GM12878 (cell line): Measurements from ENCODE around the gene MAP2K1. TPM values are rescaled to one million over a fixed set of nuclear protein-coding genes. Genes with fewer than 3 reads are reported as not detected.

ENCODE experiments used
- DPF2 ChIP-seq: fragments of 450-650 bp; IDR thresholded peaks from 2 replicates; pipeline ENCODE4 v1.6.1; 2017; ENCODE audit warnings: mild to moderate bottlenecking
- ESRRA ChIP-seq: IDR thresholded peaks from 2 replicates; pipeline ENCODE4 v1.6.1; 2012; ENCODE audit warnings: mild to moderate bottlenecking, low read length, improper control_type of control experiment
- HDAC2 ChIP-seq: fragments of 200-600 bp; sonication (generic); IDR thresholded peaks from 2 replicates; pipeline ENCODE4 v1.6.1; 2017
- MTA3 ChIP-seq: IDR thresholded peaks from 2 replicates; pipeline ENCODE4 v1.6.1; 2012; ENCODE audit warnings: low read length, inconsistent platforms, borderline replicate concordance
- NFXL1 ChIP-seq: fragments of 450-650 bp; IDR thresholded peaks from 2 replicates; pipeline ENCODE4 v1.6.1; 2017; ENCODE audit warnings: antibody characterized with exemption, mild to moderate bottlenecking, borderline replicate concordance
- NR2C2 ChIP-seq: IDR thresholded peaks from 2 replicates; pipeline ENCODE4 v1.6.1; 2011; ENCODE audit warnings: borderline replicate concordance, low read depth; ENCODE audit not compliant: control insufficient read depth, insufficient read length
- SUPT20H ChIP-seq: IDR thresholded peaks from 2 replicates; pipeline ENCODE4 v1.6.1; 2011; ENCODE audit warnings: low read depth, mild to moderate bottlenecking, low read length, moderate library complexity, borderline replicate concordance; ENCODE audit not compliant: control insufficient read depth
- TAF1 ChIP-seq: IDR thresholded peaks from 2 replicates; pipeline ENCODE4 v1.6.1; 2011; ENCODE audit warnings: mild to moderate bottlenecking, low read depth, low read length, borderline replicate concordance
- WRNIP1 ChIP-seq: IDR thresholded peaks from 2 replicates; pipeline ENCODE4 v1.6.1; 2011; ENCODE audit warnings: low read depth, low read length, improper control_type of control experiment, borderline replicate concordance
- ZNF24 ChIP-seq: fragments of 450-650 bp; IDR thresholded peaks from 2 replicates; pipeline ENCODE4 v1.6.1; 2017; ENCODE audit warnings: antibody characterized with exemption, mild to moderate bottlenecking
- polyA plus RNA-seq, 11 experiments: library from polyadenylated mRNA; depleted of rRNA in 4 of 11; unstranded in 6 of 11; stranded (reverse) in 5 of 11; fragments of >200 nt; fragmentation: Nextera tagmentation in 4 of 11; fragmentation: Illumina TruSeq in 1 of 11; extraction: Ambion mirVana in 4 of 11; extraction: Trizol in 1 of 11; gene quantifications; 1 replicate in 1 of 11; 2 replicates in 10 of 11; pipeline versions ENCODE4 v1.2.1 to v1.2.3, GENCODE V29; 2011 to 2016; ENCODE audit warnings: inconsistent platforms in 2 of 11, missing spikeins in 2 of 11, low read depth in 1 of 11
- total RNA-seq, 4 experiments: library from RNA; depleted of rRNA in 3 of 4; stranded (reverse); fragments of >200 nt in 3 of 4; fragmentation: Illumina TruSeq in 1 of 4; extraction: Trizol in 1 of 4; gene quantifications; 2 replicates each; pipeline versions ENCODE4 v1.2.1 to v1.2.3, GENCODE V29; 2013 to 2021
- TF ChIP-seq, protein P1 (sequence below): fragments of 450-650 bp; formaldehyde crosslinking; IDR thresholded peaks from 2 replicates; pipeline ENCODE4 v1.4.0; 2020; ENCODE audit warnings: mild to moderate bottlenecking, moderate library complexity
- TF ChIP-seq, protein P2 (sequence below): fragments of 450-650 bp; IDR thresholded peaks from 2 replicates; pipeline ENCODE4 v1.6.1; 2017; ENCODE audit warnings: borderline replicate concordance
- TF ChIP-seq, protein P3 (sequence below): IDR thresholded peaks from 2 replicates; pipeline ENCODE4 v1.6.1; 2012; ENCODE audit warnings: improper control_type of control experiment, low read depth, low read length; ENCODE audit not compliant: insufficient replicate concordance
- TF ChIP-seq, protein P4 (sequence below): IDR thresholded peaks from 2 replicates; pipeline ENCODE4 v1.6.1; 2012; ENCODE audit warnings: low read depth, low read length, improper control_type of control experiment
- TF ChIP-seq, protein P5 (sequence below): IDR thresholded peaks from 2 replicates; pipeline ENCODE4 v1.6.1; 2011; ENCODE audit warnings: low read depth, mild to moderate bottlenecking, low read length, moderate library complexity, borderline replicate concordance; ENCODE audit errors: extremely low read depth
- TF ChIP-seq, protein P6 (sequence below): IDR thresholded peaks from 2 replicates; pipeline ENCODE4 v1.6.1; 2011; ENCODE audit warnings: low read depth, low read length, improper control_type of control experiment, borderline replicate concordance

MAP2K1 gene
- total and polyA plus RNA-seq, 10 of the 15 experiments (the other 5 are each of a cell fraction or from before 2014, with no cell fraction given), result 11.2 to 112 (median 56.6) TPM

DNA sequence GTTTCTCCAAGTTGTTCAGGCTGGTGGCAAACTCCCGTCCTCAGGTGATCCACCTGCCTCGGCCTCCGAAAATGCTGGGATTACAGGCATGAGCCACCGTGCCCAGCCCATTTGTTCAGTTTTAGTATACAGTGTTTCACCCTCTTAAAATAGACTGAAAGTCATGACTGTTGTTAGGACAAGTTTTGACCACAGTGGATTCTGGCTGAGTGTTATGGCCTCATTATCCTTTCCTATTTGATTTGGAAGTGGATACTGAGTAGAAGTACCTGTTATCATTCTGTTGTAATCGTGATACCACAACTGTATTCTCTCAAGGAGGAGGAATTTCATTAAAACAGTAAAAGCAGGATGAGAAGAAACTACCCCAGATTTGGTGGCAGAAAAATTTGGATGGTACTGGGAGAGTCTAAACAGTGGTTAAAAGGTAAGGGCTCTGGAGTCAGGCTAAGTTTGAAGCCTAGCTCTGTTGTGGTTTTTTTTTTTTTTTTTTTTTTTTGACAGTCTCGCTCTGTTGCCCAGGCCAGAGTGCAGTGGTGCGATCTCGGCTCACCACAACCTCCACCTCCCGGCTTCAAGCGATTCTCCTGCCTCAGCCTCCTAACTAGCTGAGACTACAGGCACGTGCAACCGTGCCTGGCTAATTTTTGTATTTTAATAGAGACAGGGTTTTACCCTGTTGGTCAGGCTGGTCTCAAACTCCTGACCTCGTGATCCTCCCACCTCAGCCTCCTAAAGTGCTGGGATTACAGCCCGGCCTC, 2.6 kb downstream of the MAP2K1 start (continued):
- TF ChIP-seq, protein P1, sequence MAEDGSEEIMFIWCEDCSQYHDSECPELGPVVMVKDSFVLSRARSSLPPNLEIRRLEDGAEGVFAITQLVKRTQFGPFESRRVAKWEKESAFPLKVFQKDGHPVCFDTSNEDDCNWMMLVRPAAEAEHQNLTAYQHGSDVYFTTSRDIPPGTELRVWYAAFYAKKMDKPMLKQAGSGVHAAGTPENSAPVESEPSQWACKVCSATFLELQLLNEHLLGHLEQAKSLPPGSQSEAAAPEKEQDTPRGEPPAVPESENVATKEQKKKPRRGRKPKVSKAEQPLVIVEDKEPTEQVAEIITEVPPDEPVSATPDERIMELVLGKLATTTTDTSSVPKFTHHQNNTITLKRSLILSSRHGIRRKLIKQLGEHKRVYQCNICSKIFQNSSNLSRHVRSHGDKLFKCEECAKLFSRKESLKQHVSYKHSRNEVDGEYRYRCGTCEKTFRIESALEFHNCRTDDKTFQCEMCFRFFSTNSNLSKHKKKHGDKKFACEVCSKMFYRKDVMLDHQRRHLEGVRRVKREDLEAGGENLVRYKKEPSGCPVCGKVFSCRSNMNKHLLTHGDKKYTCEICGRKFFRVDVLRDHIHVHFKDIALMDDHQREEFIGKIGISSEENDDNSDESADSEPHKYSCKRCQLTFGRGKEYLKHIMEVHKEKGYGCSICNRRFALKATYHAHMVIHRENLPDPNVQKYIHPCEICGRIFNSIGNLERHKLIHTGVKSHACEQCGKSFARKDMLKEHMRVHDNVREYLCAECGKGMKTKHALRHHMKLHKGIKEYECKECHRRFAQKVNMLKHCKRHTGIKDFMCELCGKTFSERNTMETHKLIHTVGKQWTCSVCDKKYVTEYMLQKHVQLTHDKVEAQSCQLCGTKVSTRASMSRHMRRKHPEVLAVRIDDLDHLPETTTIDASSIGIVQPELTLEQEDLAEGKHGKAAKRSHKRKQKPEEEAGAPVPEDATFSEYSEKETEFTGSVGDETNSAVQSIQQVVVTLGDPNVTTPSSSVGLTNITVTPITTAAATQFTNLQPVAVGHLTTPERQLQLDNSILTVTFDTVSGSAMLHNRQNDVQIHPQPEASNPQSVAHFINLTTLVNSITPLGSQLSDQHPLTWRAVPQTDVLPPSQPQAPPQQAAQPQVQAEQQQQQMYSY, result no peak
- no peak for TF ChIP-seq HDAC2
- no peak for TF ChIP-seq NFXL1
- TF ChIP-seq, protein P2, sequence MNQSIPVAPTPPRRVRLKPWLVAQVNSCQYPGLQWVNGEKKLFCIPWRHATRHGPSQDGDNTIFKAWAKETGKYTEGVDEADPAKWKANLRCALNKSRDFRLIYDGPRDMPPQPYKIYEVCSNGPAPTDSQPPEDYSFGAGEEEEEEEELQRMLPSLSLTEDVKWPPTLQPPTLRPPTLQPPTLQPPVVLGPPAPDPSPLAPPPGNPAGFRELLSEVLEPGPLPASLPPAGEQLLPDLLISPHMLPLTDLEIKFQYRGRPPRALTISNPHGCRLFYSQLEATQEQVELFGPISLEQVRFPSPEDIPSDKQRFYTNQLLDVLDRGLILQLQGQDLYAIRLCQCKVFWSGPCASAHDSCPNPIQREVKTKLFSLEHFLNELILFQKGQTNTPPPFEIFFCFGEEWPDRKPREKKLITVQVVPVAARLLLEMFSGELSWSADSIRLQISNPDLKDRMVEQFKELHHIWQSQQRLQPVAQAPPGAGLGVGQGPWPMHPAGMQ, result no peak
- TF ChIP-seq, protein P3, sequence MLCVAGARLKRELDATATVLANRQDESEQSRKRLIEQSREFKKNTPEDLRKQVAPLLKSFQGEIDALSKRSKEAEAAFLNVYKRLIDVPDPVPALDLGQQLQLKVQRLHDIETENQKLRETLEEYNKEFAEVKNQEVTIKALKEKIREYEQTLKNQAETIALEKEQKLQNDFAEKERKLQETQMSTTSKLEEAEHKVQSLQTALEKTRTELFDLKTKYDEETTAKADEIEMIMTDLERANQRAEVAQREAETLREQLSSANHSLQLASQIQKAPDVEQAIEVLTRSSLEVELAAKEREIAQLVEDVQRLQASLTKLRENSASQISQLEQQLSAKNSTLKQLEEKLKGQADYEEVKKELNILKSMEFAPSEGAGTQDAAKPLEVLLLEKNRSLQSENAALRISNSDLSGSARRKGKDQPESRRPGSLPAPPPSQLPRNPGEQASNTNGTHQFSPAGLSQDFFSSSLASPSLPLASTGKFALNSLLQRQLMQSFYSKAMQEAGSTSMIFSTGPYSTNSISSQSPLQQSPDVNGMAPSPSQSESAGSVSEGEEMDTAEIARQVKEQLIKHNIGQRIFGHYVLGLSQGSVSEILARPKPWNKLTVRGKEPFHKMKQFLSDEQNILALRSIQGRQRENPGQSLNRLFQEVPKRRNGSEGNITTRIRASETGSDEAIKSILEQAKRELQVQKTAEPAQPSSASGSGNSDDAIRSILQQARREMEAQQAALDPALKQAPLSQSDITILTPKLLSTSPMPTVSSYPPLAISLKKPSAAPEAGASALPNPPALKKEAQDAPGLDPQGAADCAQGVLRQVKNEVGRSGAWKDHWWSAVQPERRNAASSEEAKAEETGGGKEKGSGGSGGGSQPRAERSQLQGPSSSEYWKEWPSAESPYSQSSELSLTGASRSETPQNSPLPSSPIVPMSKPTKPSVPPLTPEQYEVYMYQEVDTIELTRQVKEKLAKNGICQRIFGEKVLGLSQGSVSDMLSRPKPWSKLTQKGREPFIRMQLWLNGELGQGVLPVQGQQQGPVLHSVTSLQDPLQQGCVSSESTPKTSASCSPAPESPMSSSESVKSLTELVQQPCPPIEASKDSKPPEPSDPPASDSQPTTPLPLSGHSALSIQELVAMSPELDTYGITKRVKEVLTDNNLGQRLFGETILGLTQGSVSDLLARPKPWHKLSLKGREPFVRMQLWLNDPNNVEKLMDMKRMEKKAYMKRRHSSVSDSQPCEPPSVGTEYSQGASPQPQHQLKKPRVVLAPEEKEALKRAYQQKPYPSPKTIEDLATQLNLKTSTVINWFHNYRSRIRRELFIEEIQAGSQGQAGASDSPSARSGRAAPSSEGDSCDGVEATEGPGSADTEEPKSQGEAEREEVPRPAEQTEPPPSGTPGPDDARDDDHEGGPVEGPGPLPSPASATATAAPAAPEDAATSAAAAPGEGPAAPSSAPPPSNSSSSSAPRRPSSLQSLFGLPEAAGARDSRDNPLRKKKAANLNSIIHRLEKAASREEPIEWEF, result no peak
- no peak for TF ChIP-seq SUPT20H
- TF ChIP-seq WRNIP1, result no peak
- TF ChIP-seq, protein P4, sequence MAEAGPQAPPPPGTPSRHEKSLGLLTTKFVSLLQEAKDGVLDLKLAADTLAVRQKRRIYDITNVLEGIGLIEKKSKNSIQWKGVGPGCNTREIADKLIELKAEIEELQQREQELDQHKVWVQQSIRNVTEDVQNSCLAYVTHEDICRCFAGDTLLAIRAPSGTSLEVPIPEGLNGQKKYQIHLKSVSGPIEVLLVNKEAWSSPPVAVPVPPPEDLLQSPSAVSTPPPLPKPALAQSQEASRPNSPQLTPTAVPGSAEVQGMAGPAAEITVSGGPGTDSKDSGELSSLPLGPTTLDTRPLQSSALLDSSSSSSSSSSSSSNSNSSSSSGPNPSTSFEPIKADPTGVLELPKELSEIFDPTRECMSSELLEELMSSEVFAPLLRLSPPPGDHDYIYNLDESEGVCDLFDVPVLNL, result no peak
- no peak for TF ChIP-seq ZNF24
- TF ChIP-seq NR2C2, result no peak
- no peak for TF ChIP-seq TAF1
- TF ChIP-seq, protein P5, sequence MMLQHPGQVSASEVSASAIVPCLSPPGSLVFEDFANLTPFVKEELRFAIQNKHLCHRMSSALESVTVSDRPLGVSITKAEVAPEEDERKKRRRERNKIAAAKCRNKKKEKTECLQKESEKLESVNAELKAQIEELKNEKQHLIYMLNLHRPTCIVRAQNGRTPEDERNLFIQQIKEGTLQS, result no peak
- no peak; the same call in 1 of the 2 replicates for TF ChIP-seq MTA3
- TF ChIP-seq DPF2, result no peak
- TF ChIP-seq, protein P6, sequence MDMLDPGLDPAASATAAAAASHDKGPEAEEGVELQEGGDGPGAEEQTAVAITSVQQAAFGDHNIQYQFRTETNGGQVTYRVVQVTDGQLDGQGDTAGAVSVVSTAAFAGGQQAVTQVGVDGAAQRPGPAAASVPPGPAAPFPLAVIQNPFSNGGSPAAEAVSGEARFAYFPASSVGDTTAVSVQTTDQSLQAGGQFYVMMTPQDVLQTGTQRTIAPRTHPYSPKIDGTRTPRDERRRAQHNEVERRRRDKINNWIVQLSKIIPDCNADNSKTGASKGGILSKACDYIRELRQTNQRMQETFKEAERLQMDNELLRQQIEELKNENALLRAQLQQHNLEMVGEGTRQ, result no peak
- TF ChIP-seq ESRRA, result no peak
